ENCODE measurements around the gene LRMDA.

GRCh38 chr10:75422913-75423312 lies 8.5 kb upstream of the LRMDA start:
- TF ChIP-seq, protein P1, sequence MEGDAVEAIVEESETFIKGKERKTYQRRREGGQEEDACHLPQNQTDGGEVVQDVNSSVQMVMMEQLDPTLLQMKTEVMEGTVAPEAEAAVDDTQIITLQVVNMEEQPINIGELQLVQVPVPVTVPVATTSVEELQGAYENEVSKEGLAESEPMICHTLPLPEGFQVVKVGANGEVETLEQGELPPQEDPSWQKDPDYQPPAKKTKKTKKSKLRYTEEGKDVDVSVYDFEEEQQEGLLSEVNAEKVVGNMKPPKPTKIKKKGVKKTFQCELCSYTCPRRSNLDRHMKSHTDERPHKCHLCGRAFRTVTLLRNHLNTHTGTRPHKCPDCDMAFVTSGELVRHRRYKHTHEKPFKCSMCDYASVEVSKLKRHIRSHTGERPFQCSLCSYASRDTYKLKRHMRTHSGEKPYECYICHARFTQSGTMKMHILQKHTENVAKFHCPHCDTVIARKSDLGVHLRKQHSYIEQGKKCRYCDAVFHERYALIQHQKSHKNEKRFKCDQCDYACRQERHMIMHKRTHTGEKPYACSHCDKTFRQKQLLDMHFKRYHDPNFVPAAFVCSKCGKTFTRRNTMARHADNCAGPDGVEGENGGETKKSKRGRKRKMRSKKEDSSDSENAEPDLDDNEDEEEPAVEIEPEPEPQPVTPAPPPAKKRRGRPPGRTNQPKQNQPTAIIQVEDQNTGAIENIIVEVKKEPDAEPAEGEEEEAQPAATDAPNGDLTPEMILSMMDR (IDR thresholded peaks at IDR 0.05) = no peak
- no peak for TF ChIP-seq POLR2A (IDR thresholded peaks at IDR 0.05)
- TF ChIP-seq POLR2AphosphoS5 (IDR thresholded peaks at IDR 0.05) = no peak
